HEK293 (cell line): ENCODE results near the gene PCDH9.

Source experiments
- CTCF ChIP-seq: fragments of 450-650 bp; formaldehyde crosslinking; IDR thresholded peaks from 2 replicates; pipeline ENCODE4 v1.5.1; 2016; ENCODE audit warnings: missing biosample characterization, missing genetic modification characterization
- KLF10 ChIP-seq: fragments of 450-650 bp; IDR thresholded peaks from 2 replicates; pipeline ENCODE4 v1.5.1; 2018; ENCODE audit warnings: missing biosample characterization, mild to moderate bottlenecking, missing genetic modification characterization
- ZBTB21 ChIP-seq: fragments of 450-650 bp; formaldehyde crosslinking; IDR thresholded peaks from 2 replicates; pipeline ENCODE4 v1.5.1; 2017; ENCODE audit warnings: missing biosample characterization, missing genetic modification characterization
- ZFP37 ChIP-seq: fragments of 450-650 bp; formaldehyde crosslinking; IDR thresholded peaks from 2 replicates; pipeline ENCODE4 v1.5.1; 2016; ENCODE audit warnings: missing biosample characterization, missing genetic modification characterization
- ZNF280D ChIP-seq: fragments of 450-650 bp; formaldehyde crosslinking; IDR thresholded peaks from 2 replicates; pipeline ENCODE4 v1.5.1; 2016; ENCODE audit warnings: missing biosample characterization, missing genetic modification characterization
- ZNF792 ChIP-seq: fragments of 450-650 bp; formaldehyde crosslinking; IDR thresholded peaks from 2 replicates; pipeline ENCODE4 v1.5.1; 2016; ENCODE audit warnings: missing biosample characterization, missing genetic modification characterization

- no peak for TF ChIP-seq CTCF (tag by site-specific recombination)
- TF ChIP-seq ZFP37 (tag by site-specific recombination), result no peak
- no peak for TF ChIP-seq ZBTB21 (tag by site-specific recombination)
- TF ChIP-seq ZNF792 (tag by site-specific recombination), result no peak
- no peak for TF ChIP-seq KLF10 (tag by site-specific recombination)
- TF ChIP-seq ZNF280D (tag by site-specific recombination), result no peak
Measured at GRCh38 chr13:66367356-66367755, 862.8 kb downstream of the PCDH9 start.
